ENCODE data around the gene RNF214.
A peak's percentile ranks its signal among the peaks of the same experiment; 100 is the strongest.

Gene RNF214

GRCh38 chr11:117313828-117314768 is 81.6 kb downstream of the RNF214 start:
- TF ChIP-seq, protein P1, sequence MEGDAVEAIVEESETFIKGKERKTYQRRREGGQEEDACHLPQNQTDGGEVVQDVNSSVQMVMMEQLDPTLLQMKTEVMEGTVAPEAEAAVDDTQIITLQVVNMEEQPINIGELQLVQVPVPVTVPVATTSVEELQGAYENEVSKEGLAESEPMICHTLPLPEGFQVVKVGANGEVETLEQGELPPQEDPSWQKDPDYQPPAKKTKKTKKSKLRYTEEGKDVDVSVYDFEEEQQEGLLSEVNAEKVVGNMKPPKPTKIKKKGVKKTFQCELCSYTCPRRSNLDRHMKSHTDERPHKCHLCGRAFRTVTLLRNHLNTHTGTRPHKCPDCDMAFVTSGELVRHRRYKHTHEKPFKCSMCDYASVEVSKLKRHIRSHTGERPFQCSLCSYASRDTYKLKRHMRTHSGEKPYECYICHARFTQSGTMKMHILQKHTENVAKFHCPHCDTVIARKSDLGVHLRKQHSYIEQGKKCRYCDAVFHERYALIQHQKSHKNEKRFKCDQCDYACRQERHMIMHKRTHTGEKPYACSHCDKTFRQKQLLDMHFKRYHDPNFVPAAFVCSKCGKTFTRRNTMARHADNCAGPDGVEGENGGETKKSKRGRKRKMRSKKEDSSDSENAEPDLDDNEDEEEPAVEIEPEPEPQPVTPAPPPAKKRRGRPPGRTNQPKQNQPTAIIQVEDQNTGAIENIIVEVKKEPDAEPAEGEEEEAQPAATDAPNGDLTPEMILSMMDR (IDR thresholded peaks at IDR 0.05): no peak

- TF ChIP-seq, protein P1 (IDR thresholded peaks at IDR 0.05): no peak
Observed at GRCh38 chr11:117314840-117315239, 82.4 kb downstream of the RNF214 start.

GRCh38 chr11:117315285-117316196 is 83.1 kb downstream of the RNF214 start:
- TF ChIP-seq, protein P1 (IDR thresholded peaks at IDR 0.05): no peak

DNA sequence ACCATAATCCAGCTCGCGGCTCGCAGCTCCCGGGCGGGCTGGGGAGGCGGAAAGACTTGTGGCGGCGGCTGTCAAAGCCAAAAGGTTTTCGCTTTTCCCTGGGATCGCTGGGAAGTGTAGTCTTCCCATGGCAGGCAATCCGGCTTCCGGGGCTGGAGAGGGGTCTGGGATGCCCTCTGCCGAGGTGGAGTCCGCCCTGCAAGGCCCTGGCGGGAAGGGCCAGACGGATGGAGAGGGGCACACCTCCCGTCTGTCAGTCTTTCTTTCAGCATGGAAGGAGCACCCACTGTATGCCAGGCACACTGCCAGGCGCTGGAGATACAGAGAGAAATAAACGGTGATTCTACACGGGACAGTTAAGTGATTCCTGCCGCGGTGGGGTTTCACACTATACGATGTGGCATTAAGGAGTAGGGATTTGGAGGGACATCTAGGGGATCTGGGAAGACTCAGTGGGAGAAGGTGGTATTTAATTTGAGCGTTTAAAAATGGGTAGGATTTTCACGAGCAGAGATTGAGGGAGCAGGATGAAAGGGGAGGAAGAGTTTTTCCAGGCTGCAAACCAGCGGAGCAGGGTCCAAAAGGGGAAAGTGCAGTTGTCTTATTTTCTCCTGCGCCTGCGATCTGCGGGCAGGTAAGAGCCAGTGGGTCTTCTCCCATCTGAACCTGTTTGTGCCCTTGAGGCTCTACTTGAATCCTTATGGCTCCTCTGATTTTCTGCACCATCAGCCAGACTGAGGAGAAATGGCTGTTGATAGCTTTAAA is 83.9 kb downstream of the RNF214 start, which contains the start of gene BACE1:
BACE1 (minus strand) TSS at position 60 of the 765 bp plus-strand sequence. CDS start 461 bp downstream, outside the sequence.
- TF ChIP-seq, protein P1 (IDR thresholded peaks at IDR 0.05): peak; percentile 39; the same call in 1 of the 2 replicates

- TF ChIP-seq, protein P1 (IDR thresholded peaks at IDR 0.05): no peak
Observed at GRCh38 chr11:117318738-117319137, 86.3 kb downstream of the RNF214 start.

GRCh38 chr11:117319214-117319840 is 86.9 kb downstream of the RNF214 start:
- TF ChIP-seq, protein P1 (IDR thresholded peaks at IDR 0.05): no peak
